ENCODE data around the gene GPR150. TPM values are rescaled to one million over a fixed set of nuclear protein-coding genes. Genes with fewer than 3 reads are reported as not detected.

Gene GPR150
- total and polyA plus RNA-seq, 4 donors, result 0.08 to 0.34 (median 0.27) TPM

- no peaks in the 10 kb centered on the region for H3K9me3 ChIP-seq (ENCODE audit: control insufficient read depth in 4 of 4, insufficient read depth in 3 of 4, low read length in 3 of 4)
- no peaks in the 10 kb centered on the region for H3K27me3 ChIP-seq (ENCODE audit: control insufficient read depth in 3 of 3, insufficient read depth in 3 of 3, low read length in 2 of 3)
- no peak overlapping the region for H3K27ac ChIP-seq (ENCODE audit: low read depth in 1 of 2, low read length in 1 of 2)
- peaks cover 0 to 5% (median 2%) of the 10 kb centered on the region in 5 donors for H3K4me1 ChIP-seq (ENCODE audit: control insufficient read depth in 5 of 5, insufficient read depth in 5 of 5, low read length in 5 of 5)
- no peak overlapping the region for H3K9ac ChIP-seq (ENCODE audit: insufficient read depth in 1 of 2, low read length in 2 of 2)
- ATAC-seq (ENCODE audit: insufficient read depth, low FRiP score) (no peak), DNase-seq (no peak)
- no peaks in the 10 kb centered on the region for H3K36me3 ChIP-seq (ENCODE audit: control insufficient read depth in 4 of 4, insufficient read depth in 4 of 4, low read length in 4 of 4)
- no peak for TF ChIP-seq CTCF (IDR thresholded peaks at IDR 0.05; ENCODE audit: control extremely low read depth, extremely low read depth)
- 92 to 97% methylated on average over 2 of the region's 2 CpGs for WGBS, 2 donors
- H3K4me3 ChIP-seq, result no peak overlapping the region
These were observed 40.2 kb downstream of the GPR150 start for GRCh38 chr5:95660060-95660459.

GRCh38 chr5:95662946-95663345 lies 43.1 kb downstream of the GPR150 start:
- Histone ChIP-seq H3K9me3 (ENCODE audit: control insufficient read depth in 4 of 4, insufficient read depth in 3 of 4, low read length in 3 of 4) (no peaks in the 10 kb centered on the region), H3K4me1 (ENCODE audit: control insufficient read depth in 5 of 5, insufficient read depth in 5 of 5, low read length in 5 of 5) (peaks cover 0 to 5% (median 0%) of the 10 kb centered on the region in 5 donors), H3K27ac (ENCODE audit: low read depth in 1 of 2, low read length in 1 of 2) (no peak overlapping the region), H3K4me3 (no peak overlapping the region), H3K9ac (ENCODE audit: insufficient read depth in 1 of 2, low read length in 2 of 2) (no peak overlapping the region), H3K27me3 (ENCODE audit: control insufficient read depth in 3 of 3, insufficient read depth in 3 of 3, low read length in 2 of 3) (no peaks in the 10 kb centered on the region), H3K36me3 (ENCODE audit: control insufficient read depth in 4 of 4, insufficient read depth in 4 of 4, low read length in 4 of 4) (no peaks in the 10 kb centered on the region)
- DNase-seq, result no peak
- ATAC-seq (ENCODE audit: insufficient read depth, low FRiP score), result no peak
- no peak for TF ChIP-seq CTCF (IDR thresholded peaks at IDR 0.05; ENCODE audit: control extremely low read depth, extremely low read depth)

GRCh38 chr5:95664204-95664786 lies 44.4 kb downstream of the GPR150 start:
- DNase-seq (peak in 2 of 3 donors; percentile 64 to 70), ATAC-seq (ENCODE audit: insufficient read depth, low FRiP score) (peak; percentile 75)
- TF ChIP-seq CTCF (IDR thresholded peaks at IDR 0.05; ENCODE audit: control extremely low read depth, extremely low read depth), result peak; percentile 64
- Histone ChIP-seq H3K27me3 (ENCODE audit: control insufficient read depth in 3 of 3, insufficient read depth in 3 of 3, low read length in 2 of 3) (no peaks in the 10 kb centered on the region), H3K27ac (ENCODE audit: low read depth in 1 of 2, low read length in 1 of 2) (no peak overlapping the region), H3K4me1 (ENCODE audit: control insufficient read depth in 5 of 5, insufficient read depth in 5 of 5, low read length in 5 of 5) (peaks cover 0 to 5% (median 4%) of the 10 kb centered on the region in 5 donors), H3K9me3 (ENCODE audit: control insufficient read depth in 4 of 4, insufficient read depth in 3 of 4, low read length in 3 of 4) (no peaks in the 10 kb centered on the region), H3K36me3 (ENCODE audit: control insufficient read depth in 4 of 4, insufficient read depth in 4 of 4, low read length in 4 of 4) (no peaks in the 10 kb centered on the region), H3K4me3 (no peak overlapping the region), H3K9ac (ENCODE audit: insufficient read depth in 1 of 2, low read length in 2 of 2) (no peak overlapping the region)
- 13 to 23% methylated on average over 3 of the region's 3 CpGs for WGBS, 2 donors
